ENCODE results near the gene WDFY3. TPM values are rescaled to one million over a fixed set of nuclear protein-coding genes. Genes with fewer than 3 reads are reported as not detected.
A peak's percentile ranks its signal among the peaks of the same experiment; 100 is the strongest.

WDFY3 gene
- total and polyA plus RNA-seq, 9 of the 15 experiments (the other 6 are each of a cell fraction or from before 2014, with no cell fraction given): 0.58 to 13.5 (median 9.4) TPM

GRCh38 chr4:84870398-84871163, 95.9 kb downstream of the WDFY3 start:
- in situ Hi-C loops (cut with MboI): no loop called here
- Histone ChIP-seq H2AFZ (ENCODE audit: low read depth, low read length) (no peak overlapping the region), H3K9ac (ENCODE audit: insufficient read depth in 1 of 2, low read depth in 2 of 2, low read length in 2 of 2) (no peak overlapping the region), H3K4me1 (replicated peaks in 1 of 2; ENCODE audit: control insufficient read depth in 2 of 2, insufficient read depth in 2 of 2, low read length in 2 of 2) (peaks cover 0 to under 1% of the 10 kb centered on the region in 2 experiments; a peak in 2 of 5 replicates), H3K27me3 (ENCODE audit: control insufficient read depth in 2 of 2, insufficient read depth in 2 of 2, low read length in 2 of 2) (no peaks in the 10 kb centered on the region), H3K36me3 (ENCODE audit: control insufficient read depth, insufficient read depth, low read length) (no peaks in the 10 kb centered on the region), H3K9me3 (replicated peaks; ENCODE audit: control insufficient read depth, insufficient read depth, low read depth, low read length) (no peaks in the 10 kb centered on the region), H3K9me1 (ENCODE audit: control insufficient read depth, insufficient read depth, low read length) (no peaks in the 10 kb centered on the region), H3K4me2 (ENCODE audit: insufficient read depth, low read length) (no peak overlapping the region), H4K20me1 (replicated peaks; ENCODE audit: control insufficient read depth, insufficient read depth, low read length) (no peaks in the 10 kb centered on the region), H3K79me2 (ENCODE audit: control insufficient read depth, insufficient read depth, low read length) (no peaks in the 10 kb centered on the region), H3K4me3 (no peak overlapping the region), H3K27ac (ENCODE audit: extremely low read depth, low read depth, low read length) (no peak overlapping the region)
- no peak for FAIRE-seq
- no peak for ATAC-seq
- intact Hi-C loops (cut with micrococcal nuclease): no loop called here
- ChIA-PET CTCF (ENCODE audit: low intra/inter-chr PET ratio) (no interaction called here), POLR2A (no interaction called here)
- BruUV-seq (replicated peaks): no TSS peak
- WGBS (ENCODE audit: insufficient coverage, low coverage, missing lambda C conversion rate): 25% methylated on average over 2 of the region's 2 CpGs
- peak in 1 of 4 experiments; percentile 15 for DNase-seq (ENCODE audit: extremely low read depth in 1 of 4, low spot score in 3 of 4)
- TF ChIP-seq CTCFL (IDR thresholded peaks at IDR 0.05; ENCODE audit: borderline replicate concordance, insufficient read depth, low read depth, low read length, poor library complexity, severe bottlenecking): no peak
- TF ChIP-seq KLF6 (CRISPR knock-in tag; IDR thresholded peaks at IDR 0.05; ENCODE audit: borderline replicate concordance): no peak
- TF ChIP-seq SMAD2 (IDR thresholded peaks at IDR 0.05; ENCODE audit: low read depth, low read length): no peak
- TF ChIP-seq ARID1B (IDR thresholded peaks at IDR 0.05): peak; percentile 22; the same call in 1 of the 2 replicates
- TF ChIP-seq GTF2A2 (tag; IDR thresholded peaks at IDR 0.05): no peak
- no peak for TF ChIP-seq TAF15 (IDR thresholded peaks at IDR 0.05; ENCODE audit: low read depth, low read length)
- TF ChIP-seq ZNF311 (CRISPR knock-in tag; IDR thresholded peaks at IDR 0.05): no peak
- TF ChIP-seq ZNF146 (CRISPR knock-in tag; IDR thresholded peaks at IDR 0.05; ENCODE audit: unreplicated experiment): no peak
- TF ChIP-seq ATF3 (IDR thresholded peaks at IDR 0.05): peak; percentile 23; the same call in 1 of the 2 replicates
- TF ChIP-seq ATF3 (CRISPR knock-in tag; conservative IDR thresholded peaks at IDR 0.05): no peak
- TF ChIP-seq ETV1 (tag; conservative IDR thresholded peaks at IDR 0.05; ENCODE audit: low read depth): no peak
- TF ChIP-seq JUND (IDR thresholded peaks at IDR 0.05; ENCODE audit: borderline replicate concordance, low read depth, low read length): no peak
- peak; percentile 31; the same call in 1 of the 3 replicates for TF ChIP-seq JUND (tag; IDR thresholded peaks at IDR 0.05; ENCODE audit: borderline replicate concordance, low read depth, low read length)
- TF ChIP-seq FOXJ2 (tag; IDR thresholded peaks at IDR 0.05): peak; percentile 43; the same call in 1 of the 2 replicates
- TF ChIP-seq ZNF124 (CRISPR knock-in tag; IDR thresholded peaks at IDR 0.05): no peak
- TF ChIP-seq SMARCE1 (IDR thresholded peaks at IDR 0.05): peak; percentile 52; the same call in 1 of the 2 replicates
- no peak for TF ChIP-seq HEY1 (CRISPR knock-in tag; IDR thresholded peaks at IDR 0.05; ENCODE audit: borderline replicate concordance)
- TF ChIP-seq ZFP1 (CRISPR knock-in tag; IDR thresholded peaks at IDR 0.05): no peak
- TF ChIP-seq SOX6 (IDR thresholded peaks at IDR 0.05): peak; percentile 93
- no peak for TF ChIP-seq ZNF696 (CRISPR knock-in tag; conservative IDR thresholded peaks at IDR 0.05)
- TF ChIP-seq FOSL1 (tag; conservative IDR thresholded peaks at IDR 0.05): peak; percentile 70
